ENCODE measurements around the gene ZNF121.
"Not testable (repeated sequence)": the region's sequence is repeated elsewhere in the genome, so short reads cannot be mapped to it uniquely, and the experiment has no call there.

GRCh38 chr19:9539201-9539600 is 45.1 kb downstream of the ZNF121 start:
- TF ChIP-seq, protein P1, sequence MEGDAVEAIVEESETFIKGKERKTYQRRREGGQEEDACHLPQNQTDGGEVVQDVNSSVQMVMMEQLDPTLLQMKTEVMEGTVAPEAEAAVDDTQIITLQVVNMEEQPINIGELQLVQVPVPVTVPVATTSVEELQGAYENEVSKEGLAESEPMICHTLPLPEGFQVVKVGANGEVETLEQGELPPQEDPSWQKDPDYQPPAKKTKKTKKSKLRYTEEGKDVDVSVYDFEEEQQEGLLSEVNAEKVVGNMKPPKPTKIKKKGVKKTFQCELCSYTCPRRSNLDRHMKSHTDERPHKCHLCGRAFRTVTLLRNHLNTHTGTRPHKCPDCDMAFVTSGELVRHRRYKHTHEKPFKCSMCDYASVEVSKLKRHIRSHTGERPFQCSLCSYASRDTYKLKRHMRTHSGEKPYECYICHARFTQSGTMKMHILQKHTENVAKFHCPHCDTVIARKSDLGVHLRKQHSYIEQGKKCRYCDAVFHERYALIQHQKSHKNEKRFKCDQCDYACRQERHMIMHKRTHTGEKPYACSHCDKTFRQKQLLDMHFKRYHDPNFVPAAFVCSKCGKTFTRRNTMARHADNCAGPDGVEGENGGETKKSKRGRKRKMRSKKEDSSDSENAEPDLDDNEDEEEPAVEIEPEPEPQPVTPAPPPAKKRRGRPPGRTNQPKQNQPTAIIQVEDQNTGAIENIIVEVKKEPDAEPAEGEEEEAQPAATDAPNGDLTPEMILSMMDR (IDR thresholded peaks at IDR 0.05) = not testable (repeated sequence)
- not testable (repeated sequence) for TF ChIP-seq ZFX (IDR thresholded peaks at IDR 0.05; ENCODE audit: borderline replicate concordance)
